H1 (cell line): ENCODE results near the gene NDUFS3. TPM values are rescaled to one million over a fixed set of nuclear protein-coding genes. Genes with fewer than 3 reads are reported as not detected.

Experiments
- CTCF ChIA-PET: fragments of 300-600 bp; sonication (Branson Sonifier 250); formaldehyde crosslinking; loops from one replicate; lab custom pipeline; 2021; ENCODE audit not compliant: partially characterized antibody; lab: Charles Lee
- POLR2A ChIA-PET: fragments of 300-600 bp; sonication (Branson Sonifier 250); formaldehyde crosslinking; loops from one replicate; lab custom pipeline; 2021; ENCODE audit warnings: inconsistent platforms; ENCODE audit not compliant: partially characterized antibody; lab: Charles Lee
- DNase-seq, 2 experiments: peaks; one replicate each; pipeline versions ENCODE4 v3.0.0 to v3.0.0-alpha.2; 2010 to 2022; ENCODE audit warnings: low spot score in 2 of 2, low read depth in 1 of 2, mixed read lengths in 1 of 2
- FAIRE-seq: peaks from 2 replicates; lab custom pipeline; 2011; peaks lifted over from hg19 to GRCh38; lab: Jason Lieb, UNC
- H2AFZ ChIP-seq: 2 replicates; pipeline ENCODE4 v1.8.1; 2012; ENCODE audit warnings: low read length, inconsistent platforms
- H2AK5ac ChIP-seq: 2 replicates; pipeline ENCODE4 v1.6.1; 2013; ENCODE audit warnings: low read depth, low read length
- H2BK120ac ChIP-seq: replicated peaks from 2 replicates; pipeline ENCODE3; 2013; ENCODE audit warnings: low read depth, low read length, inconsistent platforms
- H2BK12ac ChIP-seq: 2 replicates; pipeline ENCODE4 v1.6.1; 2013; ENCODE audit warnings: low read depth, low read length
- H2BK15ac ChIP-seq: 2 replicates; pipeline ENCODE4 v1.6.1; 2013; ENCODE audit warnings: low read length
- H2BK20ac ChIP-seq: 2 replicates; pipeline ENCODE4 v1.6.1; 2013; ENCODE audit warnings: low read length
- H2BK5ac ChIP-seq: 2 replicates; pipeline ENCODE4 v1.6.1; 2013; ENCODE audit warnings: low read depth, low read length
- H3K14ac ChIP-seq: 2 replicates; pipeline ENCODE4 v1.6.1; 2013; ENCODE audit warnings: inconsistent platforms; ENCODE audit not compliant: insufficient read length
- H3K18ac ChIP-seq: 2 replicates; pipeline ENCODE4 v1.6.1; 2013; ENCODE audit warnings: low read length; ENCODE audit errors: extremely low read depth
- H3K23ac ChIP-seq: 2 replicates; pipeline ENCODE4 v1.6.1; 2013; ENCODE audit warnings: inconsistent platforms; ENCODE audit not compliant: insufficient read length
- H3K23me2 ChIP-seq: 2 replicates; pipeline ENCODE4 v1.6.1; 2013; ENCODE audit warnings: low read depth, low read length
- H3K27ac ChIP-seq: 2 replicates; pipeline ENCODE4 v1.6.1; 2011; ENCODE audit warnings: low read depth, low read length, inconsistent platforms
- H3K27me3 ChIP-seq, 4 experiments: replicated peaks in 1 of 4; 1 replicate in 1 of 4; 2 replicates in 3 of 4; pipeline versions ENCODE4 v1.6.1 to v1.8.1; 2011 to 2013; ENCODE audit warnings: low read length in 3 of 4, mild to moderate bottlenecking in 3 of 4, inconsistent platforms in 2 of 4, mixed read lengths in 2 of 4, moderate library complexity in 1 of 4; ENCODE audit not compliant: control insufficient read depth in 3 of 4, insufficient read depth in 3 of 4; ENCODE audit errors: extremely low read depth in 1 of 4
- H3K36me3 ChIP-seq, 4 experiments: 2 replicates each; pipeline versions ENCODE4 v1.6.1 to v1.8.1; 2011 to 2013; ENCODE audit warnings: mild to moderate bottlenecking in 4 of 4, low read length in 3 of 4, moderate library complexity in 2 of 4, control low read depth in 1 of 4, inconsistent platforms in 1 of 4; ENCODE audit not compliant: insufficient read depth in 4 of 4, control insufficient read depth in 2 of 4
- H3K4ac ChIP-seq: replicated peaks from 2 replicates; pipeline ENCODE3; 2013; ENCODE audit warnings: low read length, low read depth, mixed read lengths, inconsistent platforms; ENCODE audit not compliant: insufficient read length
- H3K4me1 ChIP-seq, 4 experiments: replicated peaks in 1 of 4; 1 replicate in 1 of 4; 2 replicates in 3 of 4; pipeline versions ENCODE4 v1.6.1 to v1.8.1; 2011 to 2013; ENCODE audit warnings: low read length in 3 of 4, inconsistent platforms in 2 of 4, mixed read lengths in 1 of 4; ENCODE audit not compliant: insufficient read depth in 4 of 4, control insufficient read depth in 3 of 4
- H3K4me2 ChIP-seq, 2 experiments: 2 replicates each; pipeline versions ENCODE4 v1.6.1 to v1.8.1; 2011 to 2013; ENCODE audit warnings: low read depth in 2 of 2, low read length in 2 of 2, control low read depth in 1 of 2, inconsistent platforms in 1 of 2, mild to moderate bottlenecking in 1 of 2; ENCODE audit not compliant: insufficient read depth in 1 of 2
- H3K4me3 ChIP-seq, 4 experiments: fragments of 200-600, 300-600 bp in 1 of 4; sonication (generic), shearing (Covaris generic), sonication (Bioruptor Twin) in 1 of 4; 2 replicates each; pipeline versions ENCODE4 v1.5.1 to v1.8.1; 2011 to 2016; ENCODE audit warnings: low read length in 4 of 4, low read depth in 3 of 4, control low read depth in 2 of 4, inconsistent platforms in 2 of 4, mild to moderate bottlenecking in 2 of 4, mixed read lengths in 1 of 4, moderate library complexity in 1 of 4; ENCODE audit not compliant: insufficient read depth in 2 of 4; ENCODE audit errors: extremely low read depth in 1 of 4
- H3K56ac ChIP-seq: replicated peaks from 2 replicates; pipeline ENCODE3; 2013; ENCODE audit warnings: low read depth, mild to moderate bottlenecking, mixed read lengths, low read length, inconsistent platforms; ENCODE audit not compliant: insufficient read length
- H3K79me1 ChIP-seq: 2 replicates; pipeline ENCODE4 v1.6.1; 2013; ENCODE audit warnings: low read depth, low read length, control low read depth
- H3K79me2 ChIP-seq, 2 experiments: 2 replicates each; pipeline versions ENCODE4 v1.6.1 to v1.8.1; 2012 to 2013; ENCODE audit warnings: low read length in 2 of 2, mild to moderate bottlenecking in 2 of 2, inconsistent platforms in 1 of 2; ENCODE audit not compliant: insufficient read depth in 2 of 2, control insufficient read depth in 1 of 2
- H3K9ac ChIP-seq, 4 experiments: replicated peaks in 1 of 4; 1 replicate in 1 of 4; 2 replicates in 3 of 4; pipeline versions ENCODE4 v1.6.1 to v1.8.1; 2011 to 2013; ENCODE audit warnings: low read depth in 3 of 4, low read length in 3 of 4, control low read depth in 2 of 4, mild to moderate bottlenecking in 2 of 4, moderate library complexity in 2 of 4, inconsistent platforms in 1 of 4; ENCODE audit errors: extremely low read depth in 1 of 4
- H3K9me3 ChIP-seq, 2 experiments: 2 replicates each; pipeline versions ENCODE4 v1.6.1 to v1.8.1; 2012 to 2013; ENCODE audit warnings: mild to moderate bottlenecking in 2 of 2, moderate library complexity in 2 of 2, control low read depth in 1 of 2, inconsistent platforms in 1 of 2, low read depth in 1 of 2, low read length in 1 of 2, mixed read lengths in 1 of 2; ENCODE audit not compliant: insufficient read depth in 2 of 2
- H4K20me1 ChIP-seq, 2 experiments: replicated peaks in 1 of 2; 2 replicates each; pipeline versions ENCODE3 to v1.8.1; 2011 to 2013; ENCODE audit warnings: inconsistent platforms in 2 of 2, low read length in 2 of 2, mild to moderate bottlenecking in 1 of 2; ENCODE audit not compliant: insufficient read depth in 2 of 2, control insufficient read depth in 1 of 2
- H4K5ac ChIP-seq: 2 replicates; pipeline ENCODE4 v1.6.1; 2013; ENCODE audit warnings: low read length, low read depth, mixed read lengths, inconsistent platforms; ENCODE audit not compliant: insufficient read length
- H4K8ac ChIP-seq: 2 replicates; pipeline ENCODE4 v1.8.0; 2013; ENCODE audit warnings: mild to moderate bottlenecking, moderate library complexity, low read length, inconsistent platforms; ENCODE audit not compliant: insufficient read depth; ENCODE audit errors: extremely low read depth
- H4K91ac ChIP-seq: replicated peaks from 2 replicates; pipeline ENCODE3; 2013; ENCODE audit warnings: low read length, mixed read lengths, inconsistent platforms; ENCODE audit not compliant: insufficient read length
- CHD2 ChIP-seq: IDR thresholded peaks from 2 replicates; pipeline ENCODE4 v1.6.1; 2012; ENCODE audit warnings: low read length, improper control_type of control experiment
- EZH2 ChIP-seq: fragments of 200-600 bp; sonication (generic); IDR thresholded peaks from 2 replicates; pipeline ENCODE4 v1.7.1; 2012; ENCODE audit warnings: low read depth, mild to moderate bottlenecking, moderate library complexity, low read length, inconsistent platforms; ENCODE audit not compliant: severe bottlenecking
- POU5F1 ChIP-seq: IDR thresholded peaks from 2 replicates; pipeline ENCODE4 v1.6.1; 2011; ENCODE audit warnings: low read depth, mild to moderate bottlenecking, low read length, moderate library complexity
- RFX5 ChIP-seq: IDR thresholded peaks from 2 replicates; pipeline ENCODE4 v1.6.1; 2011; ENCODE audit warnings: low read depth, low read length, improper control_type of control experiment, borderline replicate concordance
- RXRA ChIP-seq: IDR thresholded peaks from 2 replicates; pipeline ENCODE4 v1.6.1; 2011; ENCODE audit warnings: low read depth, mild to moderate bottlenecking, low read length, moderate library complexity; ENCODE audit not compliant: insufficient read depth
- TAF1 ChIP-seq: IDR thresholded peaks from 2 replicates; pipeline ENCODE4 v1.6.1; 2011; ENCODE audit warnings: mild to moderate bottlenecking, low read depth, low read length
- WGBS, 2 experiments: shearing (Covaris generic) in 1 of 2; methylation state at CpG; one replicate each; pipeline versions ENCODE4 v1.1.6 to v1.1.7; 2013 to 2015; ENCODE audit warnings: low lambda C conversion rate in 2 of 2, mixed read lengths in 2 of 2, inconsistent platforms in 1 of 2, low coverage in 1 of 2, missing lambda C conversion rate in 1 of 2; ENCODE audit not compliant: insufficient replicate concordance in 2 of 2, insufficient coverage in 1 of 2, insufficient read length in 1 of 2; ENCODE audit errors: extremely low coverage in 1 of 2, missing lambda C conversion rate in 1 of 2; 5-methylcytosine and 5-hydroxymethylcytosine counted together
- polyA plus RNA-seq, 7 experiments: library from polyadenylated mRNA; depleted of rRNA in 3 of 7; stranded (reverse) in 5 of 7; unstranded in 2 of 7; fragments of >200 nt in 5 of 7; fragments of 200-250 nt in 2 of 7; gene quantifications; 1 replicate in 5 of 7; 2 replicates in 1 of 7; 4 replicates in 1 of 7; pipeline versions ENCODE4 v1.2.1 to v1.2.3, GENCODE V29; 2011 to 2013; ENCODE audit warnings: missing spikeins in 2 of 7, mixed read lengths in 2 of 7
- total RNA-seq: library from RNA; stranded (reverse); fragmentation: NEBNext Ultra II Directional; extraction: Animal tissue kit (Norgen Biotek cat#: 25700); gene quantifications from 2 replicates; pipeline ENCODE4 v1.2.1, GENCODE V29; 2021
- TF ChIP-seq, protein P1 (sequence below): IDR thresholded peaks from 2 replicates; pipeline ENCODE4 v1.6.1; 2011; ENCODE audit warnings: low read depth, mild to moderate bottlenecking, low read length; ENCODE audit not compliant: insufficient read depth

The NDUFS3 gene
- total and polyA plus RNA-seq, 2 of the 8 experiments (the other 6 are each of a cell fraction or from before 2014, with no cell fraction given) = 135 to 241 TPM

DNA sequence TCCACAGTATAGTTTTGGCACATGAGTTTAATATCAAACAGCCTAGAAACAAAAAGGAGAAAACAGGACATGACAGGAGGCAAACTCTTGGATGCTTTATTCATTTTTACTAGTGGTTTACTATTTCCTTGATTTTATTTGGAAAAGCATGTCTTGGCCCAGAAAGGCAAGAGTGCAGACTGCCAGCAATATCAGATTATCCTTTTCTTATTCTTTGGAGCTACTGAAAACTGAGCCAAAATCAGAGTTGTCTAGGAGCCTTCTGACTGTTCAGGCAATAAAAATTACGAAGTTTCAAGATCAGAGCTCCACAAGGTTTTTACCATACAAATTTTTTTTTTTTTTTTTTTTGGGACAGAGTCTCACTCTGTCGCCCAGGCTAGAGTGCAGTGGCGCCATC lies 42.0 kb upstream of the NDUFS3 start:
- H3K9me3 ChIP-seq = no peaks in the 10 kb centered on the region
- H3K27me3 ChIP-seq = no peaks in the 10 kb centered on the region
- no peak overlapping the region for H3K4me2 ChIP-seq
- H3K18ac ChIP-seq = no peak overlapping the region
- DNase-seq (no peak), FAIRE-seq (no peak)
- H3K36me3 ChIP-seq = peaks cover 0 to 5% (median 0%) of the 10 kb centered on the region in 4 experiments; a peak in 1 of 8 replicates
- no peak overlapping the region for H4K91ac ChIP-seq
- H2BK15ac ChIP-seq = no peak overlapping the region
- 96% methylated on average over 3 of the region's 3 CpGs; no CpG with 5 or more reads in 1 of the 2 experiments for WGBS, 2 experiments
- no peak overlapping the region for H3K56ac ChIP-seq
- no peak overlapping the region for H2BK5ac ChIP-seq
- TF ChIP-seq RXRA (no peak), POU5F1 (no peak), RFX5 (no peak), TAF1 (no peak), CHD2 (no peak), EZH2 (no peak)
- TF ChIP-seq, protein P1, sequence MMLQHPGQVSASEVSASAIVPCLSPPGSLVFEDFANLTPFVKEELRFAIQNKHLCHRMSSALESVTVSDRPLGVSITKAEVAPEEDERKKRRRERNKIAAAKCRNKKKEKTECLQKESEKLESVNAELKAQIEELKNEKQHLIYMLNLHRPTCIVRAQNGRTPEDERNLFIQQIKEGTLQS = no peak
- peaks cover 19 to 33% of the 10 kb centered on the region in 2 experiments for H4K20me1 ChIP-seq
- no peak overlapping the region for H2BK12ac ChIP-seq
- H3K79me2 ChIP-seq = peaks cover 39 to 99% of the 10 kb centered on the region in 2 experiments
- H3K23me2 ChIP-seq = no peaks in the 10 kb centered on the region
- CTCF ChIA-PET = interaction anchor here (1.0 to 1.5 kb wide), 3 partner anchors 18 to 129 kb away, joined by 3 to 4 read pairs (median 3); no protein-coding TSS in a partner anchor
- no peak overlapping the region for H3K27ac ChIP-seq
- H2AFZ ChIP-seq = no peak overlapping the region
- no peak overlapping the region for H2BK20ac ChIP-seq
- H4K5ac ChIP-seq = no peak overlapping the region
- POLR2A ChIA-PET = interaction anchor here (0.6 to 8.8 kb wide), 6 partner anchors 8 to 65 kb away, joined by 3 to 65 read pairs (median 3); partner anchors contain the start of gene CELF1
- H3K4me1 ChIP-seq = peaks cover 0 to 10% (median 4%) of the 10 kb centered on the region in 4 experiments; a peak in 5 of 7 replicates
- H3K4me3 ChIP-seq = no peak overlapping the region
- H3K14ac ChIP-seq = no peak overlapping the region
- H3K23ac ChIP-seq = no peak overlapping the region
- no peak overlapping the region for H3K9ac ChIP-seq
- H3K79me1 ChIP-seq = peaks cover 2% of the 10 kb centered on the region
- H2AK5ac ChIP-seq = no peak overlapping the region
- no peak overlapping the region for H3K4ac ChIP-seq
- H4K8ac ChIP-seq = no peak overlapping the region
- no peak overlapping the region for H2BK120ac ChIP-seq
